ENCODE data around the gene EFL1.
"Not testable (repeated sequence)": the region's sequence is repeated elsewhere in the genome, so short reads cannot be mapped to it uniquely, and the experiment has no call there.

DNA sequence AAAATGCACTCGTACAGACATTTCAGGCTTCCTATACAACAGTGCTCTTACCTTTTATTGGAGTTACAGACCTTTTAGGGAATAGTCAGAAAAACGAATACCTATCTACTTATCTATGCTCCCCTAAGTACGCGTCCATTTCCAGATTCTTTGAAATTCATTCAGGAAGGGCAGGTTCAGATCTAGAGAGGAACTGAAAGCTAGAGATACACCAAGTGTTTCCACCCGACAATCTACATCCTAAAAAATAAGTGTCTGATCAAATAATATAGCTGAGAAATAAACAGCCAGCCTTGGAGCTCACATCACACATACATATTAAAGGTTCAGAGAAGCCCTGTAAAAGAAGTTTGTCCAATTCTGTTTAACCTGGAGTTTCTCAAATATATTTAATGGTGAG, 18.9 kb downstream of the EFL1 start:
- not testable (repeated sequence) for TF ChIP-seq POLR2AphosphoS5 (IDR thresholded peaks at IDR 0.05; ENCODE audit: low read depth, low read length); YY1 (IDR thresholded peaks at IDR 0.05; ENCODE audit: low read depth, low read length); POLR2A (IDR thresholded peaks at IDR 0.05; ENCODE audit: control extremely low read depth in 1 of 2, low read depth in 2 of 2, low read length in 2 of 2); EZH2 (IDR thresholded peaks at IDR 0.05; ENCODE audit: low read depth, low read length, severe bottlenecking); ZNF274 (IDR thresholded peaks at IDR 0.05; ENCODE audit: borderline replicate concordance, extremely low read depth, low read length); RAD21 (IDR thresholded peaks at IDR 0.05 in 1 of 2, conservative IDR thresholded peaks at IDR 0.05 in 1 of 2; ENCODE audit: low read depth in 2 of 2, low read length in 2 of 2); HDAC6 (IDR thresholded peaks at IDR 0.05; ENCODE audit: low read depth, low read length); CTCF (IDR thresholded peaks at IDR 0.05; ENCODE audit: control extremely low read depth in 1 of 3, insufficient read depth in 1 of 3, low read depth in 1 of 3, low read length in 3 of 3); SP1 (IDR thresholded peaks at IDR 0.05; ENCODE audit: low read depth, low read length); GTF2F1 (IDR thresholded peaks at IDR 0.05; ENCODE audit: borderline replicate concordance, low read depth, low read length); JUND (IDR thresholded peaks at IDR 0.05; ENCODE audit: low read length); MAX (IDR thresholded peaks at IDR 0.05); TAF1 (IDR thresholded peaks at IDR 0.05; ENCODE audit: low read depth, low read length)
